ENCODE results near the gene SDK1.
A peak's percentile ranks its signal among the peaks of the same experiment; 100 is the strongest.

Gene SDK1

GRCh38 chr7:3416453-3416852, 115.4 kb downstream of the SDK1 start:
- no peak for DNase-seq (ENCODE audit: low spot score)

GRCh38 chr7:3425087-3425486, 124.0 kb downstream of the SDK1 start:
- no peak for DNase-seq (ENCODE audit: low spot score)

- DNase-seq (ENCODE audit: low spot score), result no peak
Observed at GRCh38 chr7:3426064-3426463, 125.0 kb downstream of the SDK1 start.

- DNase-seq (ENCODE audit: low spot score), result peak; percentile 0
Observed at GRCh38 chr7:3427957-3428356, 126.9 kb downstream of the SDK1 start.

GRCh38 chr7:3429981-3430380, 128.9 kb downstream of the SDK1 start:
- no peak for DNase-seq (ENCODE audit: low spot score)

- DNase-seq (ENCODE audit: low spot score), result no peak
Observed at GRCh38 chr7:3430588-3430987, 129.5 kb downstream of the SDK1 start.

- DNase-seq (ENCODE audit: low spot score), result no peak
Observed at GRCh38 chr7:3431306-3431705, 130.3 kb downstream of the SDK1 start.

- DNase-seq (ENCODE audit: low spot score), result no peak
Observed at GRCh38 chr7:3432911-3433310, 131.9 kb downstream of the SDK1 start.

- DNase-seq (ENCODE audit: low spot score), result no peak
Observed at GRCh38 chr7:3434611-3435010, 133.6 kb downstream of the SDK1 start.

GRCh38 chr7:3436112-3436511, 135.1 kb downstream of the SDK1 start:
- DNase-seq (ENCODE audit: low spot score), result no peak

- no peak for DNase-seq (ENCODE audit: low spot score)
Observed at GRCh38 chr7:3436746-3437145, 135.7 kb downstream of the SDK1 start.

GRCh38 chr7:3437467-3437866, 136.4 kb downstream of the SDK1 start:
- DNase-seq (ENCODE audit: low spot score), result no peak

GRCh38 chr7:3438352-3438751, 137.3 kb downstream of the SDK1 start:
- DNase-seq (ENCODE audit: low spot score), result no peak

GRCh38 chr7:3439333-3440030, 138.4 kb downstream of the SDK1 start:
- no peak for DNase-seq (ENCODE audit: low spot score)

GRCh38 chr7:3440509-3440908, 139.5 kb downstream of the SDK1 start:
- DNase-seq (ENCODE audit: low spot score), result no peak

- no peak for DNase-seq (ENCODE audit: low spot score)
Observed at GRCh38 chr7:3443716-3444115, 142.7 kb downstream of the SDK1 start.

GRCh38 chr7:3446786-3447185, 145.7 kb downstream of the SDK1 start:
- DNase-seq (ENCODE audit: low spot score), result no peak

- no peak for DNase-seq (ENCODE audit: low spot score)
Observed at GRCh38 chr7:3451701-3452100, 150.6 kb downstream of the SDK1 start.

GRCh38 chr7:3453398-3453797, 152.3 kb downstream of the SDK1 start:
- DNase-seq (ENCODE audit: low spot score), result no peak

GRCh38 chr7:3455806-3456595, 154.9 kb downstream of the SDK1 start:
- no peak for DNase-seq (ENCODE audit: low spot score)

- DNase-seq (ENCODE audit: low spot score), result no peak
Observed at GRCh38 chr7:3459111-3459510, 158.1 kb downstream of the SDK1 start.

- DNase-seq (ENCODE audit: low spot score), result no peak
Observed at GRCh38 chr7:3461923-3462322, 160.9 kb downstream of the SDK1 start.

- no peak for DNase-seq (ENCODE audit: low spot score)
Observed at GRCh38 chr7:3463696-3464095, 162.6 kb downstream of the SDK1 start.

Data from globus pallidus (tissue), 1 donor.